Mesendoderm (in vitro differentiated cells): ENCODE results near the gene MED31. TPM values are rescaled to one million over a fixed set of nuclear protein-coding genes. Genes with fewer than 3 reads are reported as not detected.

Experiments
- DNase-seq: peaks from one replicate; pipeline ENCODE4 v3.0.0; 2013
- H2AK5ac ChIP-seq: 2 replicates; pipeline ENCODE4 v1.6.1; 2013; ENCODE audit warnings: low read length, inconsistent platforms
- H2BK120ac ChIP-seq: 2 replicates; pipeline ENCODE4 v1.6.1; 2013; ENCODE audit warnings: low read depth, mild to moderate bottlenecking, low read length, moderate library complexity, mixed read lengths
- H2BK15ac ChIP-seq: replicated peaks from 2 replicates; pipeline ENCODE4 v1.6.1; 2013; ENCODE audit warnings: low read depth, mild to moderate bottlenecking, moderate library complexity
- H2BK5ac ChIP-seq: 2 replicates; pipeline ENCODE4 v1.6.1; 2013; ENCODE audit warnings: low read length, inconsistent platforms
- H3K18ac ChIP-seq: 2 replicates; pipeline ENCODE4 v1.6.1; 2013; ENCODE audit warnings: mild to moderate bottlenecking, low read length, mixed read lengths
- H3K23ac ChIP-seq: one replicate; pipeline ENCODE4 v1.6.1; 2013; ENCODE audit warnings: low read length
- H3K27ac ChIP-seq: 2 replicates; pipeline ENCODE4 v1.5.1; 2013; ENCODE audit warnings: low read depth, mild to moderate bottlenecking, inconsistent platforms, low read length, moderate library complexity
- H3K27me3 ChIP-seq: 2 replicates; pipeline ENCODE4 v1.6.1; 2013; ENCODE audit warnings: low read length, control low read depth, mild to moderate bottlenecking, inconsistent platforms; ENCODE audit not compliant: insufficient read depth, poor library complexity
- H3K36me3 ChIP-seq: 2 replicates; pipeline ENCODE4 v1.6.1; 2013; ENCODE audit warnings: low read length, inconsistent platforms; ENCODE audit not compliant: control insufficient read depth, insufficient read depth
- H3K4ac ChIP-seq: one replicate; pipeline ENCODE4 v1.6.1; 2013; ENCODE audit warnings: low read depth, mild to moderate bottlenecking, low read length, moderate library complexity
- H3K4me1 ChIP-seq: 2 replicates; pipeline ENCODE4 v1.6.1; 2013; ENCODE audit warnings: low read depth, low read length, inconsistent platforms; ENCODE audit not compliant: control insufficient read depth
- H3K4me2 ChIP-seq: 2 replicates; pipeline ENCODE4 v1.6.1; 2013; ENCODE audit warnings: low read length
- H3K4me3 ChIP-seq: 2 replicates; pipeline ENCODE4 v1.5.1; 2013; ENCODE audit warnings: mild to moderate bottlenecking, low read length
- H3K56ac ChIP-seq: one replicate; pipeline ENCODE4 v1.6.1; 2013; ENCODE audit warnings: low read length
- H3K79me1 ChIP-seq: 2 replicates; pipeline ENCODE4 v1.6.1; 2013; ENCODE audit warnings: low read length, inconsistent platforms
- H3K79me2 ChIP-seq: 2 replicates; pipeline ENCODE4 v1.6.1; 2013; ENCODE audit warnings: mild to moderate bottlenecking, low read length; ENCODE audit not compliant: control insufficient read depth, insufficient read depth
- H3K9ac ChIP-seq: 2 replicates; pipeline ENCODE4 v1.6.1; 2013; ENCODE audit warnings: low read length, inconsistent platforms
- H4K5ac ChIP-seq: one replicate; pipeline ENCODE4 v1.6.1; 2013; ENCODE audit warnings: low read length
- H4K8ac ChIP-seq: one replicate; pipeline ENCODE4 v1.6.1; 2013; ENCODE audit warnings: low read depth, mild to moderate bottlenecking, control low read depth, low read length, moderate library complexity
- WGBS: extraction: QIAGEN DNeasy Blood & Tissue Kit; methylation state at CpG from one replicate; pipeline ENCODE4 v1.1.7; 2013; ENCODE audit warnings: low lambda C conversion rate, missing lambda C conversion rate; ENCODE audit not compliant: insufficient coverage; ENCODE audit errors: extremely low coverage; 5-methylcytosine and 5-hydroxymethylcytosine counted together
- polyA plus RNA-seq, 2 experiments: library from polyadenylated mRNA; stranded (reverse); fragments of 200-250 nt; gene quantifications; one replicate each; pipeline ENCODE4 v1.2.3, GENCODE V29; 2013

Gene MED31
- 29.0 TPM for polyA plus RNA-seq (2013, experiment 1 of 2)
- polyA plus RNA-seq (2013, experiment 2 of 2) = 26.8 TPM

GRCh38 chr17:6651354-6651918, at the start of gene MED31, which contains the start of gene C17orf100:
Gene MED31 (minus strand): TSS chr17:6651605. CDS start chr17:6651528, 77 bp downstream.
Gene C17orf100 (plus strand): TSS chr17:6651762. CDS start chr17:6651914, 152 bp downstream.
- Histone ChIP-seq H3K4ac (no peak within 1 kb of the TSS), H3K36me3 (no peaks in the 10 kb centered on the region), H3K56ac (peak within 1 kb of the TSS; percentile 90), H4K8ac (no peak within 1 kb of the TSS), H3K4me3 (peak within 1 kb of the TSS; percentile 96), H3K18ac (peak within 1 kb of the TSS; percentile 71), H3K4me1 (peaks cover 3% of the 10 kb centered on the region), H2AK5ac (no peak within 1 kb of the TSS), H3K79me1 (peaks cover 3% of the 10 kb centered on the region), H3K79me2 (peaks cover 10% of the 10 kb centered on the region), H4K5ac (no peak within 1 kb of the TSS), H2BK15ac (no peak within 1 kb of the TSS), H3K9ac (peak within 1 kb of the TSS; percentile 86), H3K4me2 (peak within 1 kb of the TSS; percentile 88), H3K23ac (peak within 1 kb of the TSS; percentile 83), H2BK120ac (no peak within 1 kb of the TSS), H2BK5ac (peak within 1 kb of the TSS; percentile 3), H3K27ac (peak within 1 kb of the TSS; percentile 73), H3K27me3 (peaks cover 5% of the 10 kb centered on the region)
- peak; percentile 99 for DNase-seq
- WGBS = no CpG with 5 or more reads among the region's 35 CpGs

- H4K5ac ChIP-seq = no peak overlapping the region
- H3K4me1 ChIP-seq = no peaks in the 10 kb centered on the region
- H3K9ac ChIP-seq = no peak overlapping the region
- no peaks in the 10 kb centered on the region for H3K36me3 ChIP-seq
- no peaks in the 10 kb centered on the region for H3K27me3 ChIP-seq
- no peak overlapping the region for H3K18ac ChIP-seq
- H3K4me2 ChIP-seq = no peak overlapping the region
- H2BK15ac ChIP-seq = no peak overlapping the region
- no peak overlapping the region for H3K27ac ChIP-seq
- H2AK5ac ChIP-seq = no peak overlapping the region
- no peak overlapping the region for H2BK5ac ChIP-seq
- no peaks in the 10 kb centered on the region for H3K79me2 ChIP-seq
- H3K4me3 ChIP-seq = no peak overlapping the region
- no peaks in the 10 kb centered on the region for H3K79me1 ChIP-seq
- H4K8ac ChIP-seq = no peak overlapping the region
- no peak for DNase-seq
- no peak overlapping the region for H3K4ac ChIP-seq
- H2BK120ac ChIP-seq = no peak overlapping the region
- no peak overlapping the region for H3K23ac ChIP-seq
- WGBS = no CpG with 5 or more reads among the region's 8 CpGs
- H3K56ac ChIP-seq = no peak overlapping the region
Measured at GRCh38 chr17:6700948-6701307, 49.5 kb upstream of the MED31 start.

GRCh38 chr17:6699997-6700947, 48.9 kb upstream of the MED31 start:
- Histone ChIP-seq H3K56ac (no peak overlapping the region), H4K5ac (no peak overlapping the region), H3K27me3 (no peaks in the 10 kb centered on the region), H3K18ac (no peak overlapping the region), H4K8ac (no peak overlapping the region), H3K36me3 (no peaks in the 10 kb centered on the region), H3K4ac (no peak overlapping the region), H3K4me2 (no peak overlapping the region), H3K23ac (no peak overlapping the region), H2BK15ac (no peak overlapping the region), H3K4me1 (no peaks in the 10 kb centered on the region), H3K79me1 (no peaks in the 10 kb centered on the region), H3K9ac (no peak overlapping the region), H2BK120ac (no peak overlapping the region), H3K27ac (no peak overlapping the region), H2AK5ac (no peak overlapping the region), H2BK5ac (no peak overlapping the region), H3K79me2 (no peaks in the 10 kb centered on the region), H3K4me3 (no peak overlapping the region)
- peak; percentile 73 for DNase-seq
- WGBS = no CpG with 5 or more reads among the region's 16 CpGs

- Histone ChIP-seq H3K4me1 (no peaks in the 10 kb centered on the region), H4K5ac (no peak overlapping the region), H2BK120ac (no peak overlapping the region), H3K27me3 (no peaks in the 10 kb centered on the region), H3K23ac (no peak overlapping the region), H3K18ac (no peak overlapping the region), H3K4me2 (no peak overlapping the region), H2BK5ac (no peak overlapping the region), H3K36me3 (no peaks in the 10 kb centered on the region), H2AK5ac (no peak overlapping the region), H3K9ac (no peak overlapping the region), H3K4me3 (no peak overlapping the region), H3K56ac (no peak overlapping the region), H3K79me1 (no peaks in the 10 kb centered on the region), H3K4ac (no peak overlapping the region), H3K79me2 (no peaks in the 10 kb centered on the region), H4K8ac (no peak overlapping the region), H2BK15ac (no peak overlapping the region), H3K27ac (no peak overlapping the region)
- no peak for DNase-seq
- WGBS = no CpG with 5 or more reads among the region's 11 CpGs
Measured at GRCh38 chr17:6698004-6698403, 46.6 kb upstream of the MED31 start.

- Histone ChIP-seq H3K79me2 (no peaks in the 10 kb centered on the region), H3K79me1 (no peaks in the 10 kb centered on the region), H2BK120ac (no peak overlapping the region), H4K8ac (no peak overlapping the region), H2AK5ac (no peak overlapping the region), H3K56ac (no peak overlapping the region), H3K18ac (no peak overlapping the region), H2BK15ac (no peak overlapping the region), H3K27ac (no peak overlapping the region), H3K4ac (no peak overlapping the region), H3K36me3 (no peaks in the 10 kb centered on the region), H3K4me3 (no peak overlapping the region), H4K5ac (no peak overlapping the region), H3K23ac (no peak overlapping the region), H3K9ac (no peak overlapping the region), H3K4me1 (no peaks in the 10 kb centered on the region), H3K27me3 (no peaks in the 10 kb centered on the region), H3K4me2 (no peak overlapping the region), H2BK5ac (no peak overlapping the region)
- WGBS = no CpG with 5 or more reads among the region's 5 CpGs
- DNase-seq = no peak
Measured at GRCh38 chr17:6696906-6697305, 45.5 kb upstream of the MED31 start.
